Endothelial cell of hepatic sinusoid (primary cell): ENCODE data around the gene STXBP6.

Experiments
- in situ Hi-C: cut with HindIII; loops from 2 replicates; pipeline ENCODE4 v1.10.0; 2017; ENCODE audit warnings: low sequenced_read_pairs

STXBP6 gene

DNA sequence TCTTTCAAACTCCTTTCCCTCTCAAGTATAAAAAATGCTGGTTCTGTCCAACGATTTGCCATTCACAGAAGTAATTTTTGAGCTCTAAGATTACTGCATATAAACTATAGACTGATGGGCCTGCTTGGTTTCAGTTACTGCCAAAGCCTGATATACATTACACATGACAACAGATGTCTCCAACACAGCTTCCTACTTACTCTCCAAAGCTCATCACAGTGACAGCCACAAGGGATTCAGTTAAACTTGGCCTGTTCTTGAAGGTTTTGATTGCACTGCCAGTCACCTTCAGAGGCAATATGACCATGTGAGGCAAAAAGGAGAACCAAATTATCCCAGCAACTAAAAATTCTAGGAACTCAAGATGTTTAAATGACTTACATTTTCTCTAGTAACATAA lies 30.1 kb downstream of the STXBP6 start:
- in situ Hi-C loops = no loop called here

DNA sequence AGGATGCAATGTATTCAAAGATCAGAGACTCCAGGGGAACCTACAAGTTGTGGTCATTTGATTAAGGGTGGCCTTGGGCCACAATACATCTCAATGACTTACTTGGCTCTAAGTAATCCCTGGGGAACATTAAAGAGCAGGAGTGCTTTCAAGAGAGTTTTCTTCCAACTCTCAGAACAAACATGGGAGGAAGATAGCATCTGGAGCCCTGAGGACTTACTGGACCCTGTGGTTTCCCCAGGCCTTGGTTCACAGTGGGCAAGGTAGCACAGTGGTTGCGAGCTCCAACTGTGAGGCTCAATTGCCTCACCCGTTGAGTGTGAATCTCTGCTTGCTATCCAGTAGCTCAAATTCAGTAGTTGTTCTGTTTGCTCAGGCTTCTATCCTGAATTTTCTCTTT lies 32.4 kb downstream of the STXBP6 start:
- in situ Hi-C loops = no loop called here

DNA sequence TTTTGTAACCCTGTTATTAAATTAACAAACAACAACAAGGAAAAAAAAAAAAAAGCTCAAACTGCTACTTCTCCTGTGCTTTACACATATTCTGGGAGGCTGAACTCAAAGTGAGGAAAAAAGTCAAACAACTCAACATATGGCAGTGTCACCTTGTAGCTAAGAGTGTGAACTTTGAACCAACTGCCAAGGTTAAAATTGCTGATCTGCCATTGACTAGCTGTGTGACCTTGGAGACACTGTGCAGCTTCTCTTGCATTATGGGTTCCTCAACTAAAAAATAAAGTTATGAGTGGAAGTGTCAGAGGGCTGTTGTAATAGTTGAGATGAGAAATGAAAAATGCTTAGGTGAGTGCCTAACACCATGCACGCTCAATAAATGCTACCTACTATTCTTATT lies 34.2 kb downstream of the STXBP6 start:
- in situ Hi-C loops = no loop called here

DNA sequence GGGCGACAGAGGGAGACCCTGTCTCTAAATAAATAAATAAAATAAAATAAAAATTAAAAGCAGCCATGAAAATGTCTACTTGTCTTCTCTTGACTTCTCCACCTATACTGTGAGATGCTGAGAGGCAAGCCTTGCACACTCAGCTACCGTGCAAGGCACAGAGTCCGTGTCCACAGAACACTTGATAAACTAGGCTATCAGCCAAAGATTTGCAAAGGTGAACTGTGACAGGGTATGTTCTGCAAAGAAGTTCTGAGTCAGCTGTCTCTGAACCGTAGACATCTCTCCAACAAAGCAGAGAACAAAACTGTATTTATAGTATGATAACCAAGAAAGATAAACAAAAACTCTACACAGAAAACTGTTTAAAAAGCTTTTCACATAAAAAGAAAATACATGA lies 35.5 kb downstream of the STXBP6 start:
- in situ Hi-C loops = no loop called here

DNA sequence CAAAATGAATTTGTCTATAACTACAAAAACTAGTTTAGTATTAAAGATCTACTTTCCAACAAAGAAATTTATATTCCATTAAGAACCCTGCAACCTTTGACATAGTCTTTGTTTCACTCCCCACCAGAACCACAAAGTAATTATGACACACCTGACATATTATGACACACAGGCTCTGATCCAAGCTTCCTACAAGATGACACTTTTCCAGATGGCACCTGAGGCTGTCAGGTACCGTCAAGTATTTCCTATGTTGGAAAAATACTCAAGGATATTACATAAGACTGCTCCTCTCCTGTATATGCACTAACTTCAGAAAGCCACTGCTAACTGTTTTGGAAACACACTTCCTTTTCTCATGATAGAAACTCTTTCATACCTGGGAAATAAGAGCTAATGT lies 38.9 kb downstream of the STXBP6 start:
- in situ Hi-C loops = no loop called here

DNA sequence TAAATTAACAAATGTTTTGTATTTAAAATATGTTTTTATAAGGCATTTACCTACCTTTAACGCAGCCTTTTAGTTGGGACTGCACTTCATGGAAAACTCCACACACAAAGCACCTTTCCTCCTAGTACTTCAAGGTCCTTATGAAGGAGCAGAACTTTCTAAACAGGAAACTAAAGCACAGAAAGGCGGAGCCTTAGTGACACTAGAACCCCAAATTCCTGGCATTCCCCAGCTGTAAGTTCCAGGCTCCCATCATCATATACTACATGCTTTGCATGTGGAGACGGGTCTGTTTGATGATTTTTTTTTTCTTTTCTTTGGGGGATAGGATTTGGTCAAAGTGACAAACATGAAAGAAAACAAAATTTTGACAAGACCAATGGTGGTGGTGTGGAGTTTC lies 39.5 kb downstream of the STXBP6 start:
- in situ Hi-C loops = no loop called here

DNA sequence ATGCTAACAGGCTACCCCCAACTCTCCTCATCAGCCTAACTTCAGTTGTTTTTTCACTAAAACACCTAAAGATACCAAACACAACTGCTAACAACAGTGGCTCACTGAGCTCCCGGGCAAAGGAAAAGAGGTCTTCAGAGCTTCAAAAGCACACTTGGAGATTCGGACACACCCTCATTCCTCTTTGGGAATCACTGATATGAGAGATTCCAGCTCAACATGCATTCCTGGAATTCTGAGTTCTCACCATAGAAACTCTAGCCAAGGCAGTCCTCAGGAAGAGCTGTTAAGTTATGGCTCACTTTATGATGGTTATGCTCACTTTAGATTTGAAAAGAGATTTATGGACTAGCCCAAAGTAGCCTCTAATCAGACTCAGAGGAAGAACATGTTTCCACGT lies 40.1 kb downstream of the STXBP6 start:
- in situ Hi-C loops = no loop called here

DNA sequence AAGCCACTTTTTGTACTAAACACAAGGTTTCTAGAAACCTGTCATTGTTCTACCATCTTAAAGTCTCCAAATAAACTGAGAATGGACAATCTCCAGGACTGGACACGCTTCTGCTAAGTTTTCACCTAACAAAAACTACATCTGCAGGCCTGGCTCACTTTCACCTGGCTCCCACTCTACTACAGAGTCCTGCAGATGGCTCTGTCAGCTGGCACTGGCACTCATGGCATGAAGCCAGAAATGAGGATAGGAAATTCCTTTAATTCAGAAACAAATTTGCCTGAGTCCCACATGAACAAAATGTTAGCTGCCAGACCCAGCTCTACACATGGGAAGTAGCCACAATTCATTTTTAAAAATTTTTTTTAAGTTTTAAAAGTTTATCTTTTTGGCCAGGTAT lies 42.1 kb downstream of the STXBP6 start:
- in situ Hi-C loops = no loop called here

DNA sequence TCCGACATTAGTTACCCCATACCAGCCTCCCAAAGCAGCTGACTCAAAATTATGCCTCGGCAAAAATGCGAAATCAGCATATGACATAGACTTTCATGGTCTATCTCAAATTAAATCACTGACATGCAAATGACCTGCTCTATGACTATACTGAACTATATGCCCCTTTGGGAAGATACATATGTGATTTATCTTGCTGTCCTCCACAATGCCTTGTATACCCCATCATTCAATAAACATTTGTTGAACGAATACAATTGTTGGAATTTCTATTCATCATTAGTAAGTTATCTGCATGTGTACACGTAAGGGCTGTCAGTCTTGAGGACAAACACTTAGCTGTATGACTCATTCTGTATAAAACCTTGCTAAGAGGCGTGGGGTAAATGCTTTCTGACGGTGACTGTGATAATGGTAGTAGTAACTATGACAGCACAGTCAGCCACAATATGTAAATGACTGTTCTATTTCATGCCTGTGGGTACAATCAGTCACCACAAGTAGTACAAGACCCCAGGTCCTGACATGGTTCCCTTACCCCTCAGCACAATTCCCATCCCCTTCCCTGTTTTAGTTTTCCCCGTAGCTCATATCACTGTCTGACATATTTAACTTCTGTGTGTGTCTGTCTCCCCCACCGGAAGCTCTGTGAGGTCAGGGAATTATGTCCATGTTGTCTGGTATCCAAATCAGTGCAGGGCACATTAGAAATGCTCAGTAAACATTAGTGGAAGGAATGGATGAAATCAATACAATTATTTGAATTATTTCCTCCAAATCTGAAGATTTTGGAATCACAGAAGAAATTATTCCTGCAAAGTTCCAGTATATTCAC lies 42.8 kb downstream of the STXBP6 start:
- in situ Hi-C loops = no loop called here

DNA sequence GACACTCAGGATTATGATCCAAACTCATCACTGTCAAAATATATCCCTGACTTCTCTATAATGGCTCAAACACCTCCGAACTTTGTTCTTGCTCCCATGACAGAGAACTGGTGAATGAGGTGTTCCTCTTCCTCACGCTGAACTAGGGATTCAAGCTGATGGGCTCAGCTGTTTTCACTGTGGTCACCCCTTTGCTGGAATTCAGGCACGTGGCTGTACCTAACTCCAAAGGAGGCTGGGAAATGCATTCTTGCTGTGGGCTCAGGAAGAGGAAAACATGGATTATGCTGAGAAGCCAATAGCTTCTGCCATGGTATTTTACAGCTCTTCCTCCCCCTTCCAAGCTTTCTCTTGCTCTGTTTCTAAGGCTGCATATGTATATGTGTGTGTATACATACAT lies 43.9 kb downstream of the STXBP6 start:
- in situ Hi-C loops = no loop called here

DNA sequence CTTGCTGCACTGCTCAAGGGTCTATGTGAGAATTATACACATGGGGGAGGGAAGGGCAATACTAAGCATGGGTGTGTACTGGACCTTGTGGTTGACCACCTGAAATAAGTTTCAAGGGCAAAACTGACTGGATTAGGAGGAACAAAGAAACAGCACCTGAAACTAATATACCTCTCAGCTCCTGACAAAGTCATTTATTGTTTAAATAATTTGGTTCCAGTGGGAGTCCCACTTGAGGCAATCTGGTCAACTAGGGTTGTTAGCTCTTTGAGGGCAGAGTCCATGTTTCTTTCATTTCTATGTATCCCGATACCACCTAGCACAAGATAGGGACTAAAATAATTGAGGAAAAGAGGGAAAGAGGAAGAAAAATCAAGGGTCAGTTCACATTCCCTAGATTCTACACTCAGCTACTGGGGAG lies 45.5 kb downstream of the STXBP6 start:
- in situ Hi-C loops = no loop called here

DNA sequence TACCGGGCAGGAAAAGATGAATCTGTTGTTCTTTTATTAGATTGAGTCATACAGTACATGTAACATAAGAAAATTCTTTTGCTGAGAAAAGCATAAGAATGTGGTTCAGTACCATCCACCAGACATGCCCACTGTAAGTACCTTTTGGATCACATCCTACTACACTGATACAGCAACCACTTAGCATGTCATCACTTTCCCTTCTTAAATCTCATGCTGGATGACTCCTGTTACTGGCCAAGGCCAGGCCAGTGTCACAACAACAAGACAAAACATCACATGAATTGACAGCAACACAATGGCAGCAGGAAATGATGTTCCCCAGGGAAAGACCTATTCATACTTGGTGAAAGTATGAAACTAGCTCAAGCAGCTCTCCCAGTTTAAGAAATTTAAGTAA lies 46.4 kb downstream of the STXBP6 start:
- in situ Hi-C loops = no loop called here

DNA sequence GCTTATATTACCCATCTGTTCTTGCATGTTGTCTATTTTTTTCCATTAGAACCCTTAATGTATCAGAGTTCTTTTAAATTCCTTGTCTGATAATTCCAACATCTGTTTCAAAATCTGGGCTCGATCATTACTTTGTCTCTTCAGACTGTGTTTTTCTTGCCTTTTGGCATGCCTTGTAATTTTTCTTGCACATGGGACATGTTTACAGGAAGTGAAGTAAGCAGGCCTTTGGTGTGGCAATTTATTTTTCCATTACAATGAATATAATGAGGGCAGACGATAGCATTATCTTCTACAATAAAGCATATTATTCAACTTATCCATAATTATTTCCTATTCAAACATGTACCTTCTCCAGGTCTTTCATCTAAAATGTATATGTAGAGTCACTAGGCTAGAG lies 48.3 kb downstream of the STXBP6 start:
- in situ Hi-C loops = no loop called here

DNA sequence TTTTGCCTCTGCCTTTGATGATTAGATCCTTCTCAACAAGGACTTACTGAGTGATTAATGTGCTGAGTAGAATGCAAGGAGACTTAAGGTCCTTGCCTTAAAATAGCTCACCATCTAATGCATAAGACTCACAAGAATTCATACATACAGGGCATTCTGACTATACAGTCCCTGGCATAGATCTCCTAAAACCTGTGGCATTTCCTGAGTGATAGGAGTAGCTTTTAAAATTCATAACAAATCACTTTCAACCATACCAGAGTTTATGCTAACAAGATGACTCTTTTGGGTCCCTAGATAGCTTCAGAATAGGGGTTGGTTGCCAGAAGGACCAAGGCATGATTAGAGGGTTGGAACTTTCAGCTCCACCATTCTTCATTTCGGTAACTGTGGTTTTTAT lies 48.8 kb downstream of the STXBP6 start:
- in situ Hi-C loops = no loop called here

DNA sequence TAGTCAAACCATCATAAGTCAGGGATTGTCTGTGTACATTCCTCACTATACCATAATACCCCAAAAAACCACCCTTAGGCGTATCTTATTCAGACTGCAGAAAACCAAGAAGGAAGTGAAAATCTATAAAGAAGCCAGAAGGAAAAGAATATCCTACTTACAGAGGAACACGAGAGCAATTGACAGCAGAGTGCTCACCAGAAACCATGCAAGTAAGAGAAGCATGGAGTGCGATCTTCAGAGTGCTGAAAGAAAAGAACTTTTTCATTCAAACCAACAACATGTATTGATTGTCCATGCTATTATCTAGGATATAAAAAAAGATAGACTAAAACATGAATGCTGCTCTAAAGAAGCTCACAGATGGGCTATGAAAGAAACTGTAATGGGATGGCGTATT lies 50.8 kb downstream of the STXBP6 start:
- in situ Hi-C loops = no loop called here

DNA sequence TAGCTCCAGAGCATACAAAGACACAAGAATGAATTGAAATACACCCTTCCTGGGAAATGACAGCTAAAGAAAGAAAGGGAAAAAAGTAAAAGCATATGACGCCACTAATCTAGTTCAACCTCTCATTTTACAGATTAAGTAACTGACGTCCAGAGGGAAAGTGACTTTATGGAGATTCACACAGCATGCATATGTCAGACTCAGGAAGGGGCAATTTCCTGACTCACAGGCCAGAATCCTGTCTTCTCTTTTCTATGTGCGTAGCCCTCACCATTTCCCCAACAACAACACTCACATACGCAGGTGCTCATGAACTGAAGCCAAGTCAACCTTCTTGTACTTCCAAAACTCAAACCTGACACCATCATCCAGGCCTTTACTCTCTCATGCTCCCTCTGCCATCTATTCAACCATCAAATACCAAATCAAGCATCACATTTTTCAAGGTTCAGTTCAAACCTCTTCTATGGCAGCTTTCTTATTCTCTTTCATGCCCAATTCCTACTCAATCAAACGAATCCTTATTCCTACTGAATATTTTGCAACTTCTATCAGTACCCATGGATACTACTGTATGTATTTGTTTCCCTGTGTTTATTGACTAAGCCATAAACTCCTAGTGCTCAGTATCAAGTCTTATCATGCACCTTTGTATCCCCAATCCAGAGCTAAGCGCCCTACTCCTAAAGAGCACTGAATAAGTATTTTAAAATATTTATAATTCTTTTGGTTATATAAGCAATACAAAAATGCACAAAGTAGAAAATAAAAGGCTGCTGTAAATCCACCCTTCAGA lies 52.8 kb downstream of the STXBP6 start:
- in situ Hi-C loops = no loop called here

DNA sequence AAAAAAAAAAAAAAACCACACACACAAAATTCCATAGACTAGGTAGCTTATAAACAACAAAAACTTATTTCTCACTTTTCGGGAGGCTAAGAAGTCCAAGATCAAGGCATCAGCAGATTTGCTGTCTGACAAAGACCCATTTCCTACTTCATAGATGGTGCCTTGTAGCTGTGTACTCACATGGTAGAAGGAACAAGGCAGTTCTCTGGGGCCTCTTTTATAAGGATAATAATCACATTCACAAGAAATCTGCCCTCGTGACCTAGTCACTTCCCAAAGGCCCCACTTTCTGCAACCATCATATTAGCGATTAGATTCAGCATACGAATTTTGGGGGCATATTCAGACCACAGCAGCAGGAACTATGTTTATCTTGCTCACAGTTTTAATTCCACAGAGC lies 54.9 kb downstream of the STXBP6 start:
- in situ Hi-C loops = no loop called here

DNA sequence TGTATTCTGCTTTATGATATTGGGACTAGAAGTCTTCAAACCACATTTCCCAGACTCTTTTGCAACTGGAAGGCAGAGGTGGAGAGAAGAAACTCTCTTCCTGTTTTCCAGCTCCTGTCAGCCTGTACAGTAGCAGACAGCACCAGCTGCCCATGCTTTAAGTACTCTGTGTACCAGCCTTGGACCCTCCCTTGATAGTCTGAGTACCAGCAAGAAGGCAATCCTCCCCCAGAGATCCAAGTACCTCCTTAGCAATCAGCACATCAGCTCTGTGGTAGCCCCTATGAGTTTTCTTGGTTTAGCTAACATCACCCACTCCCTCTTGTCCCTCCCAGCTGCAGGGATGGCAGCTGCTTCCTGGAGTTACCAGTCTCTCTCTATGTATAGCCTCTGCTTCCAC lies 56.3 kb downstream of the STXBP6 start:
- in situ Hi-C loops = no loop called here

DNA sequence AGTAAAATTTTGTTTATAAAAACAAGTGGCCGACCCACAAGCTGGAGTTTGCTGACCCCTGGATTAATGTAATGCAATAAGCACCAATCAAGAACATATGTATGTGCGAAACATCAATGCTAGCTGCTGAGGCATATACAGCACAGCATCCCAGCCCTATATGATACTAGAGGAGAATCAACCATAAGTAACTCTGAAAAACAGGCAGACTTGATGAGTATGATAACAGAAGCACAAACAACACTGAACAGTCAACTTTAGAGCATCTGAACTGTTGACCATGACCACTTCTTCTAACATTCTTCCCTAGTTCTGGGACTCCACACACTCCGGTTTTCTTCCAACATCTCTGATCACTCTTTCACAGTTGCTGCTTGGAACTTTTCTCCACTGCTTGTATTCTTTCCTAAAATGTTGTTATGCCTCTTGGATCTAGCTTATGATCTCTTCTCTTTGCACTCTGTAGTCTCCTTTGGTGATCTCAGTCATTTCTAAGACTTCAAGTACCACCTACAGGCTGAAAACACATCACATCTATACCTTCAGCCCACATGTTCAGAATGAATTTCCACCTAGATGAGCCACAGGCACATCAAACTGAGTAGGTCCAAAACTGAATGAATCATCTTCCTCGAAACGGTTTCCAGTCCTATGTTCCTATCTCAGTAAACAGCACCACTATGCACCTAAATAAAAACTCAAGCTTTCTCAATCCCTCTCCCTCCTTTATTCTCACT lies 57.2 kb downstream of the STXBP6 start:
- in situ Hi-C loops = no loop called here

DNA sequence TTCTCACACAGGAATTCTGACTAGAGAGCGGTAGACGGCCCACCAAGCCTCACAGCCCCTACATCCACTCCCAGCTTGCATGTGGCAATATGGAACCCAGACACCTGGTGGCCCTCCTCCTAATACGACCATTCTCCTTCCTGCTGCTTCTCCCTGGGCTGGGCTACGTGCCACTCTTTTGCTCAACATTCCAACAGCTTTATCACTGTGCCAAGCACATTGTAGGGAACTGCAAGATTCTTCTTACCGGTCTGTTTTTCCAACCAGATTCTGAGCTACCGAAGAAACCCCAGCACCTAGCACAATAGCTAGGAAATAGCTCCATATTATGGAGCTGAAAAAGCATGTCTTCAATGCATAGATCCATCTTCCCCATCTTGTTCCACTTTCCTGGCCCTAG lies 58.1 kb downstream of the STXBP6 start:
- in situ Hi-C loops = no loop called here

DNA sequence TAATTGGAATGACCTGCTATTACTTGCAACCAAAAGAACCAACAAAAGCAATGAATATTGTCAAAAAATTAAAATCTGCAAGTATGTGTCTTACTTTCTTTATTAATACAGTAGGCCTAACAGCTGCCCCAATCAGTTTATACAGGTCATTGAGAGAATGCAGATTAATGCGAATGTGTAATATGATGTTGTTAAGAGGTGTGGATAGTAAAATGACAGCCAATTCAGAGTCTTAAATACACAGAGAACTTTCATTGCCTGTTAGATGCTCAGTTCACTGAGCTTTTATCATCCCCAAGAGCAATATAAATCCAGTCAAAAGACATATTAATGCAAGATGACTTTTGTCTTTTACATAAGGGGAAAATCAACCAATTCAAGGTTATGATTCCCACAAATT lies 58.7 kb downstream of the STXBP6 start:
- in situ Hi-C loops = no loop called here

DNA sequence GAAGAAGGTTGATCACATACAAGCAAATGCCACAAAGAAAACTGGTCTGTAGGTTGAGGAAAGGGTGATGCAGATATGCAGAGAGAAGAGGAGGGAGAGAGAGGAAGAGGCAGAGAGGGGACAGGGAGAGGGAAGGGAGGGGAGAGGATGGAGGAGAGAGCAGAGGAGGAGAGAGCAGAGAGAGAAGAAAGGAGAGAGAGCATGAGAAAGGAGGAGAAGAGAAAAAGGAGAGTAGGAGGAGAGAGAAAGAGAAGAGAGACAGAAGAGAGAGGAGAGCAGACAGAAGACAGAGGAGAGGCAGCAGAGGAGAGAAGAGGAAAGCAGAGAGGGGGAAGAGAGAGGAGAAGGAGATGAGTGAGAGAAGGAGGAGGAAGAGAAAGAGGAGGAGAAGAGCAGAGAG lies 59.2 kb downstream of the STXBP6 start:
- in situ Hi-C loops = no loop called here
